MM.1S (cell line): ENCODE data around the gene EFNB3.

Experiments used
- EZH2 ChIP-seq: fragments of 300-600 bp; sonication (generic); optimal IDR thresholded peaks from 2 replicates; pipeline ENCODE3; 2017; ENCODE audit warnings: low read depth, mild to moderate bottlenecking, antibody characterized with exemption, low read length, mixed read lengths
- EZH2phosphoT487 ChIP-seq: fragments of 300-600 bp; sonication (generic); IDR thresholded peaks from 2 replicates; pipeline ENCODE4 v1.6.1; 2018; ENCODE audit warnings: antibody characterized with exemption, low read length
- TF ChIP-seq, protein P1 (sequence below): fragments of 300-600 bp; sonication (generic); IDR thresholded peaks from 2 replicates; pipeline ENCODE4 v1.5.1; 2016; ENCODE audit warnings: antibody characterized with exemption, low read length, mixed read lengths

DNA sequence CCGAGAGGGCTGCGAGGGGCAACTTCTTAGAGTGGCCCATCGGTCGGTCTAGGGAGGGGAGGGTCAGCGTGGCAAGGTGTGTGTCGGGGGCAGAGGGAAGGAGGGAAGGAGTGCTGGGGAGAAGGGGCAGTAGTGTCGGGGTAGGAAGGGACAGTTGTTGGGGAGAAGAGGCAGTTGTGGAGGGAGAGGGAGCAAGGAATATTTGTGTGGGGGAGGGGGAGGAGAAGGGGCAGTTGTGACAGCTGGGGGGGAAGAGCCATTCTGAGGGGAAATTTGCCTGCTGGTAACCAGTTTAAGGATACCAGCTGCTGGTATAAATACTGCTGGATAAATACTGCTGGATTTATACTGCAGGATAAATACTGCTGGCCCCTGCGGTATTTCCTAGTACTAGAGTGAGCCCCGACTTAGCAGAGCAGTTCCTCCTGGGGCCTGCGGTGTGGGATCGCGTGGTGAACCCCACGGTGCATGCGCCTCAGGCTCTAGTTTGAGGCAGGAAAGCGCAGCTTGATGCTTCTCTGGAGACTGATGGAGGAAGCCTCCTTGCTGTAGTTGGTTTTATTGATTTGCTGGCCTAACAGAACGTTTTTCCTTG, 12.9 kb downstream of the EFNB3 start:
- TF ChIP-seq, protein P1, sequence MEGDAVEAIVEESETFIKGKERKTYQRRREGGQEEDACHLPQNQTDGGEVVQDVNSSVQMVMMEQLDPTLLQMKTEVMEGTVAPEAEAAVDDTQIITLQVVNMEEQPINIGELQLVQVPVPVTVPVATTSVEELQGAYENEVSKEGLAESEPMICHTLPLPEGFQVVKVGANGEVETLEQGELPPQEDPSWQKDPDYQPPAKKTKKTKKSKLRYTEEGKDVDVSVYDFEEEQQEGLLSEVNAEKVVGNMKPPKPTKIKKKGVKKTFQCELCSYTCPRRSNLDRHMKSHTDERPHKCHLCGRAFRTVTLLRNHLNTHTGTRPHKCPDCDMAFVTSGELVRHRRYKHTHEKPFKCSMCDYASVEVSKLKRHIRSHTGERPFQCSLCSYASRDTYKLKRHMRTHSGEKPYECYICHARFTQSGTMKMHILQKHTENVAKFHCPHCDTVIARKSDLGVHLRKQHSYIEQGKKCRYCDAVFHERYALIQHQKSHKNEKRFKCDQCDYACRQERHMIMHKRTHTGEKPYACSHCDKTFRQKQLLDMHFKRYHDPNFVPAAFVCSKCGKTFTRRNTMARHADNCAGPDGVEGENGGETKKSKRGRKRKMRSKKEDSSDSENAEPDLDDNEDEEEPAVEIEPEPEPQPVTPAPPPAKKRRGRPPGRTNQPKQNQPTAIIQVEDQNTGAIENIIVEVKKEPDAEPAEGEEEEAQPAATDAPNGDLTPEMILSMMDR = no peak
- no peak for TF ChIP-seq EZH2
- TF ChIP-seq EZH2phosphoT487 = no peak
